Pons (tissue), 1 donor: ENCODE measurements around the gene GNB1.
A peak's percentile ranks its signal among the peaks of the same experiment; 100 is the strongest.
"Not testable (repeated sequence)": the region's sequence is repeated elsewhere in the genome, so short reads cannot be mapped to it uniquely, and the experiment has no call there.

Experiments
- DNase-seq: peaks from one replicate; pipeline ENCODE4 v3.0.0-alpha.2; 2016; ENCODE audit warnings: low spot score

GNB1 gene

DNA sequence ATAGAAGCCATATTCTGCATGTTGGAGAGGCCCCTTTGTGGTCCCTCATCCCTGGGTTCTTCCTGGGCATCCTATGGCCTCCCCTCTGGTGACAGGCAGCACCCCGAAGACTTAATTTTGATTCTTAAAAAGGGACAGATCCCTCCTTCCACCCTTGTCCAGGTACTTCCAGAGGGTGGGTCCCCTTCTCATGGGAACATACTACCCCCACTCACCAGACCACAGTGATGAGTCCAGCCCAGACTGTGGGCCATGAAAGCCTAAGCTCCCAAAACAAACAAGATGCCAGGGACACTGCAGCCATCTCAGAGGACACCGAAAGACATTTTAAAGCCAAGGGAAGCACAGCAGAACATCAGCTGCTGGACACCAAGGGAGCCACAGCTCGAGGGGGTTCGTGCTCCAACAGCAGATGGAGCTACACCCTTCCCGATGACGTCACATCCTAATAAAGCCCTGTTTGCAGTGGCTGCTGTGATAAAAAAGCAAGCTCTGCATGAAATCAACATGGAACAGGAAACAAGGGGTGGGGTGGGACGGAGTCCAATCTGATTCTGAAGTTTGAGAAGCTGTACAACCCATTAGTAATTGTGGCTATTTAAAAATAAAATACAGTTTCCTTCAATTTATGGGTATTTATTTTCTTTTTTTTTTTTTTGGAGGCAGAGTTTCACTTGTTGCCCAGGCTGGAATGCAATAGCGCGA lies 32.4 kb downstream of the GNB1 start:
- DNase-seq = peak; percentile 81

- DNase-seq = peak; percentile 62
These were observed 33.7 kb downstream of the GNB1 start for GRCh38 chr1:1857096-1857703.

- DNase-seq = not testable (repeated sequence)
These were observed 34.7 kb downstream of the GNB1 start for GRCh38 chr1:1856161-1856560.

DNA sequence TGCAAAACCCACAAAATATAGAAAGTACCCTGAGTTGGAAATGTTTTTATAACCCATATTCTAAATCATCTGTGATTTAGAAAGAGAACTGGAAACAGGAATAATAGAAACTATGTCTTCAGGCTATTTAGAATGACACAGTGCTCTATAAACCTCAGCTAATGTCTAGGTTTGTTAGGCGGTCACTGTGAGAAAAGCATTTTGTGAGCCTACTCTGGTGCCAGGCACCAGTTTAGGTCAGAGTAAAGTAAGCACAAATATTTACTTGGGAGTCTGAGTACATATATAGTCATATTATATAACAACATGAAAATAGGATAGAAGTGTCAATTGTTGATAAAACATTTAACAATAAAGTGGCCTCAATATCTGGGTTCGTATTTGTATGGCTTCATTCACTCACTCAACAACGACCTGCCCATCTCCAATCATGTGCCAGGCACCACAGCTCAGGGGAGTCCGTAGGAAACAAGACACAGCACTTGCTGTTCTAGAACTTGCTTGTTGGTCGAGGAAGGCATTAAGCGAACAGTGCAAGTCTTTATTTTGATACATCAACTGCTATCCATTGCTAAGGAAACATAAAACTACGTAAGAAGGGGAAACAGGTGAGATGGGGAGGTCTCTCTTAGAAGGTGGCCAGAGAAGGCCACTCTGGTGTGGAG lies 37.2 kb downstream of the GNB1 start:
- peak; percentile 86 for DNase-seq

- no peak for DNase-seq
These were observed 38.1 kb downstream of the GNB1 start for GRCh38 chr1:1852619-1853414.

DNA sequence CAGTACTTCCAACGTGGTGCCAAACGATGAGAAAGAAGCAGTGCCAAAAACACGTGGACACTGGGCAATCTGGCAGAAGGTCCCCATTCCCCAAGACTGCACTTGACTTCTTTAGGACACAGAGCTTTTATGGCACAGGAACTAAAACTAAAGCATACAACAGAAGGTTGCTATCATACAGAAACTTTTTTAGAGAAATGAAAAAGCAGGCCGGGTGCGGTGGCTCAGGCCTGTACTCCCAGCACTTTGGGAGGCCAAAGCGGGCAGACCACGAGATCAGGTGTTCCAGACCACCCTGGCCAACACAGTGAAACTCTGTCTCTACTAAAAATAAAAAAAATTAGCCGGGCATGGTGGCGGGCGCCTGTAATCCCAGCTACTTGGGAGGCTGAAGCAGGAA lies 43.0 kb downstream of the GNB1 start:
- no peak for DNase-seq

DNA sequence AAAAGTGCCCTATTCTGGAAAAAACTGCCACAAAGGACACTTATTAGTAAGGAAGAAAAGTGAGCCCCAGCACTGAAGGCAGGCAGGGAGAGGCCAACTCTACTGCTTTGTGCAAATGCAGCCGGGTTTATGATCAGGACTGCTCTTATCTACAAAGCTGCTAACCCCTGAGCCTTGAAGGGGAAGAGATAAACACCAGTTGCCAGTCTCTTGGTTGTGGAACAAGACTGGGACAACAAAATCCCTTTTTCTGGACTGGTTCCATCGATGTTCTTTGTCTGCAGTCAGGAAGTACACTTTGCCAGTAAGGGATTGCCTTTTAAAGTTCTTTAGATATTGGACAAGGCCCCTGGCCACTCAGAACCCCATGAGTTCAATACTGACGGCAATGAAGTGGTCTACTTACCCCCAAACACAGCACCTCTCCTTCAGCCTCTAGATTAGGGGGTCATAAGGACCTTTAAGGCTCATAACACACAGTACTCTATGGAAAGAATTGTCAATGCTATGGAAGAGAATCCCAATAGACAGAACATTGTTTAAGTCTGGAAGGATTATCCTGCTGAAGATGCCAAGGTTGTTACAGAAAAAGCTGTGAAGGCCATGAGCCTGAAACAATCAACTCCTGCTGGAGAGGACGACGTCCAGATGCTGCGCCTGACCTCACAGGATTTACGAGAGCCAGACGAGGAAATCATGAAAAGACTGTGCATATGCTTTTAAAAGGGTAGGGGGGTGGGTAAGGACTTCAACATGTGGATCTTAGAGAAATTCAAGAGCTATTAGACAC lies 43.6 kb downstream of the GNB1 start:
- DNase-seq = peak; percentile 61

DNA sequence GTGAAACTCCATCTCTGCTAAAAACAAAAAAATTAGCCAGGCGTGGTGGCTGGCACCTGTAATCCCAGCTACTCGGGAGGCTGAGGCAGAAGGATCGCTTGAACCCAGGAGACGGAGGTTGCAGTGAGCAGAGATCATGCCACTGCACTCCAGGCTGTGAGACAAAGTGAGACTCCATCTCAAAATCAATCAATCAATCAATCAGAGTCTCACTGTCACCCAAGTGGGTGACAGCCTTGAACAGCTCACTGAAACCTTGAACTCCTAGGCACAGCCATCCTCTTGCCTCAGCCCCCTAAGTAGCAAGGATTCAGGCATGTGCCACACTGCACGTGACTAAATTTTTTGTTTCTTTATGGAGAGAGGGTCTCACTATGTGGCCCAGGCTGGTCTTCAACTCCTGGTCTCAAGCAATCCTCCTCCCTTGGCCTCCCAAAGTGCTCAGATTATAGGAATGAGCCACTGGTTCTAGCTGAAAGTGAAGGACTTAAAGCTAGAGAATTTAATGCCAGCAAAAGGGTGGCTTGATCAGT lies 44.4 kb downstream of the GNB1 start:
- no peak for DNase-seq

- DNase-seq = no peak
These were observed 48.3 kb downstream of the GNB1 start for GRCh38 chr1:1842360-1843146.

DNA sequence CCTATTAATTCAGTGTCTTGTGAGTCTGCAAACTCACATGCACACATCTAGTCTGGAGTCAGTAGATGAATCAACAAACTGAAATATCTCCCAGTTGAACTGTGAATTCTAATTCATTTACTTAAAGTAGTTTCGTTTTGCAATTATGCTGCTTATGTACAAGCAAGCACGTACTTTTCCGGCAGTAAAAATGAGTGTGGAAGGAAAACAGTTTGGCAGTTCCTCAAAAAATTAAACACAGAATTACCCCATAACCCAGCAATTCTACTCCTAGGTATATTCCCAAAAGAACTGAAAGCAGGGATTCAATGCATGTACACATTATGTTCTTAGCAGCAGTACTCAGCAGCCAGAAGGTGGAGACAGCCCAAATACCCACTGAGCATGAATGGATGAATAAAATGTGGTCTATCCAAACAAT lies 49.3 kb downstream of the GNB1 start:
- peak; percentile 69 for DNase-seq

DNA sequence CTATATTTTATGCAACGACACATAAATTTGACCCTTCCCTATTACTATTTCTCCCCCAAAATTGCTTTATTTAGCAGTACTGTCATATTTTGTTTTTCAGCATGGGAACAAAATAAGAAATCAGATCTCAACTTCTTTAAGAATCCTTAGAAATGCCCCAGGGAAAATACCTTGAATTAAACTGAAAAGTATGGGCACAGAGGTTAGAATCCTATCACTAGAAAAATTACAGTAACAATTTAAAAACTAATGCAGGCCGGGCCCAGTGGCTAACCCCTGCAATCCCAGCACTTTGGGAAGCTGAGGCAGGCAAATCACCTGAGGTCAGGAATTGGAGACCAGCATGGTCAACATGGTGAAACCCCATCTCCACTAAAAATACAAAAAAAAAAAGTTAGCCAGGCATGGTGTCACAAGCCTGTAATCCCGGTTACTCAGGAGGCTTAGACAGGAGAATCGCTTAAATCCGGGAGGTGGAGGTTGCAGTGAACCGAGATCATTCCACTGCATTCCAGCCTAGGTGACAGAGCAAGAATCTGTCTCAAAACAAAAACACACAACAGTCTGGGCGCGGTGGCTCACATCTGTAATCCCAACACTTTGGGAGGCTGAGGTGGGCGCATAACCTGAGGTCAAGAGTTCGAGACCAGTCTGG lies 51.4 kb downstream of the GNB1 start:
- no peak for DNase-seq

DNA sequence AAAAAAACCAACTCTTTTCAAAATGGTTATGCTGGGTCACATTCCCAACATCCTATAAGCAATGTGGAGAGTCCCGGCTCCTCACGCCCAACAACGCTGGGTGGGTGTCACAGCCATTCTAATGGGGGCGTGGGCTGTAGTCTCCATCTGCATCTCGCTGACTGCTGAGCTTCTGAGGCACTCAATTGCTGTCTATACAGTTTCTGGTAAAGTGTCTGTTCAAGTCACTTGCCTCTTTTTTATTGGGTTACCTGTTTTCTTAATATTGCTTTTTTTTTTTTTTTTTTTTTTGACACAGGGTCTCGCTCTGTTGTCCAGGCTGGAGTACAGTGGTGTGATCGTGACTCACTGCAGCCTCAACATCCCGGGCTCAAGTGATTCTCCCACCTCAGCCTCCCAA lies 54.8 kb downstream of the GNB1 start:
- no peak for DNase-seq

DNA sequence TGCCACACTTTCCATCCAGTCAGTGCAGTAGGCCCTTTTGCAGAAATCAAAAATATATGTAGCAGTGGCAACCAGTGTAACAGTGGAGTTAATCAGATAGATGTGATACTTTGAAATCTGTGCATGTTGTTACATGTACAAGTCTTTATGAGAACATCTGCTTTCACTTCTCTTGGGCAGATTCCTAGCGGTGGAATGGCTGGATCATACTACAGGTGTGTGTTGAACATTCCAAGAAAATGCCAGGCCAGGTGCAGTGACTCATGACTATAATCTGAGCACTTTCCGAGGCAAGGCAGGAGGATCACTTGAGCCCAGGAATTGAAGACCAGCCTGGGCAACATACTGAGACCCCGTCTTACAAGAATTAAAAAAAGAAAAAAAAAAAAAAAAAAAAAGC lies 55.3 kb downstream of the GNB1 start:
- no peak for DNase-seq

DNA sequence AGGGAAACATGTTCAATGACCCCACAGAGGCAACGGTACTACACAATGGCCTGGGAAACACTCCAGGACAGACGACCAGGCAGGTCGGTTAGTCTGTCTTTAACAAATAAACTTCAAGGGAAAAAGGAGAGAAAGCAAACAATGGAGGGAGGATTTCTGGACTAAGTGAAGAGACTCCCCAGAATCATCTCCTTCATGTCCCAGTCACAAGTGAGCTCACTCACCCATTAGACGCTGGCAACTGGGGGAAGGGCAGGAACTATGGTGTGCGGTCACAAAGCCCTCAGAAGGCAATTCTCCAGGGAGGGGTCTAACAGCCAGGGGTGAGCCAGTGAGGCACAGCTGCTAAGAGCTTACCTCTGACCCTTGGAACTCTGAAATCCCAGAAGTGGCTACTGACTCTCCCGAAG lies 57.0 kb downstream of the GNB1 start:
- DNase-seq = peak; percentile 76

DNA sequence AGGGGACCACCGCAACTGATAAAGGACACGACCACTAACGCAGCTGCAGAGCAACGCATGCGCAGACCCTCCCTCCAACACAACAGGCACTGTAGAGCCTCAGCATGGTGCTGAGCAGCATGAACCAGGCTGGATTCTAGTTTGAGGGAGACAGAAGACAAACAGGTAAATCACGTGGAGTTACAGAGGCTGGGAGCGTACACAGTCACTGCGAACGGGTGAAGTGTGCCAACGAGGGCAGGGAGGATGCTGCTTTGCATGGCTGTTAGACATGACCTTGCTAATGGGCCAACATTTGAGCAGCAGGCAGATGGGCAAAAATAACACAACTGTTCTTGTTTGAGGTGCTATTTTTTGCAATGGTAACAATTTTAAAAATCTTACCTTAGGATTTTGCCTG lies 57.4 kb downstream of the GNB1 start:
- no peak for DNase-seq

- DNase-seq = no peak
These were observed 58.1 kb downstream of the GNB1 start for GRCh38 chr1:1832820-1833219.

DNA sequence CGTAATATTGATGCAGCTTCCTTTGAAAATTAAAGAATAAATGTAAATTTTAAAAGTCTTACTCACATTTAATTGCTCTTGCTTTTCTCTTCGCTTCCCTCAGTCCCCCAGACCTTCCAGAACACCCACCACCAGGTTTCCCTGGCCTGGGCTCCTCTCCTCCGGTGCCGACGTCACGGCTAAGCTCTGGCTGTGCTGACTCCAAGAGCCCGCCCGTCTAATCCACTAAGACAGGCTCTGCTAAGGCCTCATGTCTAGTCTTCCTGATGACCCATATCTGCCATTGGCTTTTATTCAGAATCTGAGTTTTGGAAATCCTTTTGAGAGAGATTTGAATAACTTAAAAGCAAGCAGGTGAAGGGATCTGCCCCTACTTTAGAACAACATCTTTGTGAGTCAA lies 58.7 kb downstream of the GNB1 start:
- DNase-seq = no peak

- no peak for DNase-seq
These were observed 63.6 kb downstream of the GNB1 start for GRCh38 chr1:1827089-1827848.

DNA sequence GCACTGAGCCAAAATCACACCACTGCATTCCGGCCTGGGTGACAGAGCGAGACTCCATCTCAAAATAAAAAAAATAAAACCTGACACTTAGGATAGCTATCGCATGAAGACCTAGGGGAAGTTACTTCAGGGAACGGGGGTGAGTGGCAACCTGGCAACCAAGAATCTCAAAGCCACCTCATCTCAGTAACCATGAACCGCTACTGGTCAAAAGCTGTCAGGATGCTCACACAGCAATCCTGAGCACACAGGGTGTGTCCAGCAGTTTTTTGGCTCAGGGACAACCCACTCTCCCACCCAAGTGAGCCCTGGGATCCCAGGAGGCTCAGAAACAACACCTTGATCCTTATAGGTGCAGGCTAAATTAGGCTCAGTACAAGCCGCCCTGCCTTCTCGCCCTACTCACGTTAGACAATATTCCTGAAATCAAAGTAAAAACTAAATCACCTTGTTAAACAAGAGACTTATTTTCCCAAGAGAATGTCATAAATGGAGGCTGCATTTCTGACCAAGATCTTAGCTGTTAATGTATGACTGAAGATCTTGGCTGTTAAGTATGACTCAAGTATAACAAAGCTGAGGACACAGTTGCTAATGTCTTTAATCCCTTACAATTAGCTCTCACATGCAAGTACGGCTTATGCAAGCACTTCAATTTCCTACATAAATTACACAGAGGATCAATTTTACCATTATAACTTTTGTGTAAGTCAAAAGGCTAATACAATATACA lies 64.4 kb downstream of the GNB1 start:
- no peak for DNase-seq
